ENCODE results near the gene ZMYND19. TPM values are rescaled to one million over a fixed set of nuclear protein-coding genes. Genes with fewer than 3 reads are reported as not detected.
A peak's percentile ranks its signal among the peaks of the same experiment; 100 is the strongest.
"Not testable (repeated sequence)": the region's sequence is repeated elsewhere in the genome, so short reads cannot be mapped to it uniquely, and the experiment has no call there.

ZMYND19 gene
- total RNA-seq, 2 experiments from 2014 or later = 36.2 to 43.0 TPM

DNA sequence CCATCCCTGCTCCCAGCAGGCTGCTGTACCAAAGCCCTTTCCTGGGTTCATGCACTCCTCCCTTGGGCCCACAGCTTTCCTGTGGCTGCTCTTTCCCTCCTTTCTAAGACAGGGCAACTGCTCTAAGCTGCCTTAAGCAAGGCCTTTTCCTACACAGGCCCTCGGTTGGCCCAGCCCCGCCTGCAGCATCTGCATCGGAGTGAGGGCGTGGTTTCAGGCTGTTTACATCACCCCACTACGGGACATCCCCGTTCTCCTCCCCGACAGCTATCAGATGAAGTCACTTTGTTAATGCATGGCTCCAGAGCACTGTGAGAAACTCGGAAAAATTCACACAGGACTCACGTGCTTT lies 15.0 kb downstream of the ZMYND19 start:
- Mint-ChIP-seq H3K4me1 (peaks cover 28% of the 10 kb centered on the region), H3K27ac (peak overlapping the region; percentile 38), H3K9me3 (ENCODE audit: low read depth) (no peaks in the 10 kb centered on the region), H3K4me3 (no peak overlapping the region), H3K27me3 (no peaks in the 10 kb centered on the region), H3K36me3 (ENCODE audit: low read depth) (peaks cover 34% of the 10 kb centered on the region)
- peak; percentile 31 for DNase-seq
- POLR2A ChIA-PET = no interaction called here
- CTCF ChIA-PET = no interaction called here
- no peak for ATAC-seq
- intact Hi-C loops (cut with DNase I, micrococcal nuclease) = no loop called here

DNA sequence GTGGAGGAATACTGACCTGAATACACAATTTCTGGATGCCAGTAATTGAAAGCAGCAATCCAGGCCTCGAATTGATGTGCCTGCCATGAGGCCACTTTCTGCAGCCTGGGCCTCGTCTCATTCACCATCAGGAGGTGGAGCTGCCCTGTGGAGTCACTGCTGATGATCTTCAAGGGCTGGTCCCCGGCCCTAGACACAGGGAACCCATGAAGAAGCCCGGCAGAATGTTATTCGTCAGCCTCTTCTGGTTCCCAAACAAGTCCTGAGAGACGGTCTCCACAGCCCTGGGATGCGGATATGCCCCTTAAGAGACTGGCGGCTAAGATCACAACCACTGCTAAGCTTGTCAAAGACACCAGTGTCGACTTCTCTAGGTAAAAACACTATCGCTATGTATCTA lies 16.1 kb downstream of the ZMYND19 start:
- Mint-ChIP-seq H3K27me3 (no peaks in the 10 kb centered on the region), H3K36me3 (ENCODE audit: low read depth) (peaks cover 35% of the 10 kb centered on the region), H3K9me3 (ENCODE audit: low read depth) (no peaks in the 10 kb centered on the region), H3K4me3 (no peak overlapping the region), H3K4me1 (peaks cover 26% of the 10 kb centered on the region), H3K27ac (no peak overlapping the region)
- ATAC-seq (no peak), DNase-seq (no peak)
- CTCF ChIA-PET = no interaction called here
- POLR2A ChIA-PET = no interaction called here
- intact Hi-C loops (cut with DNase I, micrococcal nuclease) = no loop called here

DNA sequence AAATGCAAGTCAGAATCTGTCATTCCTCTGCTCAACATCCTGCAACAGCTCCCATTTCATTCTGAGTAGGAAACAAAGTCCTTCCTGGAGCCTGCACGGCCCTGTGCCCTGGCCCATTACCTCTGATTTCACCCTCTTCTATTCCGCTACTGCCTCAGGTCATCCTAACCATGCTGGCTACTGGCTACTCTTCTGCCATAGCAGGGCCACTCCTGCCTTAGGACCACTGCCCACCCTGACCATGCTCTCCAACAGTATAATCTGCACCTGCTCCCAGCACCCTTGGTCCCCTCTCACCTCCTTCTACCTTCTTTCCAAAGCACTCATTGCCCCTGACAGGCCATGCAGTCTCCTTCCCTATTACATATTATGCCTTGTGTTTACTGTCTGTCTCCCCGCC lies 19.7 kb downstream of the ZMYND19 start:
- intact Hi-C loops (cut with DNase I, micrococcal nuclease) = no loop called here
- Mint-ChIP-seq H3K4me1 (peaks cover 7% of the 10 kb centered on the region), H3K36me3 (ENCODE audit: low read depth) (peaks cover 29% of the 10 kb centered on the region), H3K27ac (no peak overlapping the region), H3K4me3 (no peak overlapping the region), H3K9me3 (ENCODE audit: low read depth) (no peaks in the 10 kb centered on the region), H3K27me3 (no peaks in the 10 kb centered on the region)
- ATAC-seq (no peak), DNase-seq (no peak)
- CTCF ChIA-PET = no interaction called here
- POLR2A ChIA-PET = no interaction called here

DNA sequence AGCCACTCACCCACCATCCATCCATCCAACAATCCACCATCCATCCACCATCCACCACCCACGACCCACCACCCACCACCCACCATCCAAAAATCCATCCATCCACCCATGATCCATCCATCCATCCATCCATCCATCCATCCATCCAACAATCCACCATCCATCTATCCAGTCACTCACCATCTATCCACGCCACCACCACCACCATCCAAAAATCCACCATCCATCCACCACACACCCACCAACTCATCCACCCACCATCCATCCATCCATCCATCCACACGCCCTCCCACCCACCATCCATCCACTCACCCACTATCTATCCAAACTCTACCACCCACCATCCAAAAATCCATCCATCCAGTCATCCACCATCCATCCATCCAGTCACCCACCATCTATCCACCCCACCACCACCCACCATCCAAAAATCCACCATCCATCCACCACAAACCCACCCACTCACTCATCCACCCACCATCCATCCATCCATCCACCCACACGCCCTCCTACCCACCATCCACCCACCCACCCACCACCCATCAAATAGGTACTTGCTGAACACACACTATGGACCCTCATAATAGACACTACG lies 20.6 kb downstream of the ZMYND19 start:
- H3K4me1 Mint-ChIP-seq = no peaks in the 10 kb centered on the region
- peaks cover 22% of the 10 kb centered on the region for H3K36me3 Mint-ChIP-seq (ENCODE audit: low read depth)
- no peak for DNase-seq
- ChIA-PET CTCF (interaction anchor here (0.6 kb wide), 1 partner anchor 601 kb away, joined by 3 read pairs; no protein-coding TSS in a partner anchor), POLR2A (no interaction called here)
- H3K4me3 Mint-ChIP-seq = no peak overlapping the region
- no peak for ATAC-seq
- no peak overlapping the region for H3K27ac Mint-ChIP-seq
- H3K27me3 Mint-ChIP-seq = no peaks in the 10 kb centered on the region
- intact Hi-C loops (cut with DNase I, micrococcal nuclease) = no loop called here
- no peaks in the 10 kb centered on the region for H3K9me3 Mint-ChIP-seq (ENCODE audit: low read depth)

DNA sequence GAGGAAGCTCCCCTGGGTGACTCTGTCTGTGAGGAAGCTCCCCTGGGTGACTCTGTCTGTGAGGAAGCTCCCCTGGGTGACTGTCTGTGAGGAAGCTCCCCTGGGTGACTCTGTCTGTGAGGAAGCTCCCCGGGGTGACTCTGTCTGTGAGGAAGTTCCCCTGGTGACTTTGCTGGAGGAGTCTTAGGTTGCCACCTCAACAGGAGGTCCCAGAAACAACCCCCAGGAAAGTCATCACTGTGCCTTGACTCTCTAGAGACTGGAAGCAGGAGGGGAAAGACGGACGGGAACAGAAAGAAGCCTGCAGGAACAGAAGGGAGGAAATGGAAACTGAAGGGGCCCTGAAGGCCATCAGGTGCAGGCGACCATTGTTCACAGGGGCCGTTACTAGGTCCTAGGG lies 21.9 kb downstream of the ZMYND19 start:
- H3K27ac Mint-ChIP-seq; H3K27me3 Mint-ChIP-seq; H3K4me3 Mint-ChIP-seq; DNase-seq; CTCF ChIA-PET; H3K4me1 Mint-ChIP-seq; intact Hi-C loops (cut with DNase I, micrococcal nuclease); H3K9me3 Mint-ChIP-seq (ENCODE audit: low read depth); ATAC-seq; POLR2A ChIA-PET: not testable (repeated sequence)
- H3K36me3 Mint-ChIP-seq (ENCODE audit: low read depth) = peaks cover 23% of the 10 kb centered on the region

DNA sequence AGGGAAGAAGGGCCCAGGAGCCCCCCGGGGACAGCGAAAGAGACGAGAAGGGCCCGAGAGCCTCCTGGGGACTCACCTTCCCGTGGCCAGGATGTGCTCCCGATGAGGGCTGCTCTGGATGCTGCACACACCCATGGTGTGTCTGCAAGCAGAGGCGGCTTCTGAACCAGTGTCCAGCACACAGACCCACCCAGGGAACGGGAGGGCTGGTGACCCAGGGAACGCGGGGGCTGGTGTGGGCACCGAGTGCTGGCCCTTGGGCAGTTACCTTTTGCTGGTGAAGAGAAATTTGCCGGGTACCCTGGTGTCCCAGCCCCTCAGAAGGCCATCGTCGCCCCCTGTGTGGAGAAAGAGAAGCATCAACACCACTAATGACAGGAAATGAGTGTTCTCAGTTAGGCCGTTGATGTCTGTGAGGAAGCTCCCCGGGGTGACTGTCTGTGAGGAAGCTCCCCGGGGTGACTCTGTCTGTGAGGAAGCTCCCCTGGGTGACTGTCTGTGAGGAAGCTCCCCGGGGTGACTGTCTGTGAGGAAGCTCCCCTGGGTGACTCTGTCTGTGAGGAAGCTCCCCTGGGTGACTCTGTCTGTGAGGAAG lies 25.4 kb downstream of the ZMYND19 start:
- Mint-ChIP-seq H3K27me3 (no peaks in the 10 kb centered on the region), H3K9me3 (ENCODE audit: low read depth) (no peaks in the 10 kb centered on the region)
- CTCF ChIA-PET = interaction anchor here (0.8 kb wide), 1 partner anchor 13 kb away, joined by 5 read pairs; no protein-coding TSS in a partner anchor

DNA sequence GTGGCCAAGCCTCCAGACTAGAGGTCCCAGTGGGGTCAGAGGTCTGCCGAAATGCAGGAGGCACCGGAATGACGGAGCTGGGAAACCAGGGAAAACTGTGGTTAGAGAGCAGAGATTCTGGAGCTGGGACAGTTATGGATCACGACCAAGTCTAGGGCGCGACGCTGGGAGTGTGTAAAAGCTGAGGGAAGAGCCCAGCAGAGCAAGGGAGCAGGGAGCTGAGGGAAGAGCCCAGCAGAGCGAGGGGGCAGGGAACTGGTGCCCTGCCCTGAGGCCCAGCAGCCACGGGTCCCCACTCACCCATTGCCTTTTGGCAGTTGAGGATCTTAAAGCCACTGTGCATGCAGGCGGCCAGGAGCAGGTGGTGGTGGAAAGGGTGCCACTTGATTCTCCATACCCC lies 26.2 kb downstream of the ZMYND19 start:
- no peaks in the 10 kb centered on the region for H3K27me3 Mint-ChIP-seq
- DNase-seq (no peak), ATAC-seq (no peak)
- CTCF ChIA-PET = interaction anchor here (0.6 to 1.4 kb wide), 4 partner anchors 9 to 77 kb away, joined by 3 to 5 read pairs (median 4); no protein-coding TSS in a partner anchor
- intact Hi-C loops (cut with DNase I, micrococcal nuclease) = no loop called here
- no peak overlapping the region for H3K27ac Mint-ChIP-seq
- no peaks in the 10 kb centered on the region for H3K4me1 Mint-ChIP-seq
- H3K36me3 Mint-ChIP-seq (ENCODE audit: low read depth) = peaks cover 27% of the 10 kb centered on the region
- H3K4me3 Mint-ChIP-seq = no peak overlapping the region
- POLR2A ChIA-PET = no interaction called here
- H3K9me3 Mint-ChIP-seq (ENCODE audit: low read depth) = no peaks in the 10 kb centered on the region

More for the DNA sequence above, 25.4 kb downstream of the ZMYND19 start:
- Mint-ChIP-seq H3K4me3 (no peak overlapping the region), H3K36me3 (ENCODE audit: low read depth) (peaks cover 21% of the 10 kb centered on the region), H3K27ac (no peak overlapping the region), H3K4me1 (no peaks in the 10 kb centered on the region)
- POLR2A ChIA-PET = no interaction called here
- intact Hi-C loops (cut with DNase I, micrococcal nuclease) = no loop called here
- DNase-seq (no peak), ATAC-seq (no peak)

DNA sequence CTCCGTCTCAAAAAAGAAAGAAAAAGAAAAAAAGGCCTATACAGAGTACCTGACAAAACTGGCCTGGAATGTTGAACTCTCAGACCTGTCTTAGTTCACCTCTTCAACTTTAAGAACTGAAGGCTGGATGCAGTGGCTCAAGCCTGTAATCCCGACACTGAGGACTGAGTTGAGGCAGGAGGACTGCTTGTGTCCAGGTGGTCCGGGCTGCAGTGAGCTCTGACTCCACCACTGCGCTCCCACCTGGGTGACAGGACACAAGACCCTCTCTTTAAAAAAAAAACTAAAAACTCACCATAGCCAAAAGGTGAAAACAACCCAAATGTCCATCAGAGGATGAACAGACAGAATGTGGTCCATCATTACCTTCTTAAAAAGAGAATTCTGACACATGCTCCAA lies 32.2 kb downstream of the ZMYND19 start:
- intact Hi-C loops (cut with DNase I, micrococcal nuclease) = no loop called here
- POLR2A ChIA-PET = interaction anchor here (0.7 kb wide), 1 partner anchor 8 kb away, joined by 8 read pairs; the partner anchor contains the start of gene PNPLA7
- H3K4me1 Mint-ChIP-seq = no peaks in the 10 kb centered on the region
- ATAC-seq (no peak), DNase-seq (no peak)
- no peaks in the 10 kb centered on the region for H3K27me3 Mint-ChIP-seq
- CTCF ChIA-PET = interaction anchor here (0.6 to 1.2 kb wide), 3 partner anchors 20 to 321 kb away, joined by 3 to 7 read pairs (median 5); no protein-coding TSS in a partner anchor
- H3K9me3 Mint-ChIP-seq (ENCODE audit: low read depth) = no peaks in the 10 kb centered on the region
- H3K27ac Mint-ChIP-seq = no peak overlapping the region
- H3K36me3 Mint-ChIP-seq (ENCODE audit: low read depth) = peaks cover 25% of the 10 kb centered on the region
- no peak overlapping the region for H3K4me3 Mint-ChIP-seq

DNA sequence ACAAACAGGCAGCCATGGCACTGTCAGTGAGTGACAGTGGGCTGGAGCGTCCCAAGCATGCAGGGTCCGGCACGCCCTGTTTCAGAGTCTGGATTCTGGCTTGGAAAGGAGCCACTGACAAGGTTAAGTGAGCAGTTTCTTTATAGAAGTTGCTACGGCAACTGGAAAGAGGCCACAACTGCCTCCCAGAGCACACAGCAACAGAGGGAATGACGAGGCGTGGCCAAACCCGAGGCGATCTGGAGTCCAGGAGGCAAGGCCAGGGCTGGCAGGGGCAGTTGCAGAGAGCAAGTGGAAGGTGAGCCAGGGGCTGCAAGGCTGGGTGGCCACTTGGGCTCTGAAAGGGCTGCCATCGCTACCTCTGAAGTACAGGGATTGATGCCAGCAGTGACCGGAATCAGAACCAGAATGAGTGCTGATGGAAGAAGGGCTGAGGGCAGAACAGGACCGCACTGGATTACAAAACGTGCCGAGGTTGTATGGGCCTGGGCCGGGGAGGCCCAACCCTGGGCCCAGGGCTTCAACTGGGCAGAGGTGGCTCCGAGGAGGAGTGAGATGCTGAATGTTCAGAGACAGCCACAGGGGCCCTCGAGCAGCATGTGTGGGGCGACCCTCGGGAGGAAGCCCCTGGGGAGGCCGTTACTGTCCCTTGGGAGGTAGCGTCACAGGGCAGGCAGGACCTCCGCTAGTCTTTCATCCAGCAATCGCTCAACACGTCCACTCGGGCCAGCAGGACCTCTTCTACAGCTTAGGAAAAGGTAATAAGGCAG lies 34.1 kb downstream of the ZMYND19 start:
- Mint-ChIP-seq H3K27ac (no peak overlapping the region), H3K36me3 (ENCODE audit: low read depth) (peaks cover 22% of the 10 kb centered on the region), H3K27me3 (no peaks in the 10 kb centered on the region), H3K9me3 (ENCODE audit: low read depth) (no peaks in the 10 kb centered on the region), H3K4me1 (peaks cover 4% of the 10 kb centered on the region), H3K4me3 (no peak overlapping the region)
- CTCF ChIA-PET = no interaction called here
- ATAC-seq (no peak), DNase-seq (no peak)
- POLR2A ChIA-PET = no interaction called here
- intact Hi-C loops (cut with DNase I, micrococcal nuclease) = no loop called here

DNA sequence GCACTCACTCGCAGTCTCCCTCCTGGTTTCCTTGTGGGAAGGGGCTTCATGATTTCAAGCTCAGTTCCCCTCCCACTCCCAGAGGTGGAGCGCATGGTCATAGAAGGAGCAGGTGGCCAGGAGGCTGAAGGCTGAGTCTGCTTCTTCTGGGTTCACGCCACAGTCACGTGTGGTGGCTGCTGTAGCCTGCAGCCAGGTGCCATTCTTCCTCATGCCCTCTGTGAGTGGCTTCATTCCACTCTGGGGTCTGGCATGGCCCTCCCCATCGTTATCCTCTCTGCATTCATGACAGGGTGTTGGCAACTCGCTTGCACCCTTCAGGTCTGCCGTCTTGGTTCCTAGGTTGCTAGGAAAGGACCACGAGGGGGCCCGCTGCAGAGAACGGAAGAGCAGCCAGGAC lies 35.1 kb downstream of the ZMYND19 start:
- no peaks in the 10 kb centered on the region for H3K27me3 Mint-ChIP-seq
- H3K27ac Mint-ChIP-seq = no peak overlapping the region
- DNase-seq (no peak), ATAC-seq (no peak)
- H3K4me1 Mint-ChIP-seq = peaks cover 6% of the 10 kb centered on the region
- H3K4me3 Mint-ChIP-seq = no peak overlapping the region
- H3K9me3 Mint-ChIP-seq (ENCODE audit: low read depth) = no peaks in the 10 kb centered on the region
- ChIA-PET CTCF (no interaction called here), POLR2A (no interaction called here)
- peaks cover 19% of the 10 kb centered on the region for H3K36me3 Mint-ChIP-seq (ENCODE audit: low read depth)
- intact Hi-C loops (cut with DNase I, micrococcal nuclease) = no loop called here

DNA sequence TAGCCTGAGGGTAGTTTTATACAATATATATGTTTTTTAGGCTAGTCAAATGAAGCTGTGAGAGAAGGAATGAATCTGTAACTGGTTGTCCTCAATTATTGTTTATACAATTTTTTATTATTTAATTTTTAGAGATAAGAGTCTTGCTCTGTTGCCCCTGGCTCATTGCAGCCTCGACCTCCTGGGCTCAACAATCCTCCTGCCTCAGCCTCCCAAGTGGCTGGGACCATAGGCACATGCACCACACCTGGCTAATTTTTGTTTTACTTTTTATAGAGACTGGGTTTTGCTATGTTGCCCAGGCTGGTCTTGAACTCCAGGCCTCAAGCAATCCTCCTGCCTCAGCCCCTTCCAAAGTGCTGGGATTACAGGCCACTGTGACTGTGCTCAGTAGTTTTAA lies 36.0 kb downstream of the ZMYND19 start:
- no peak overlapping the region for H3K27ac Mint-ChIP-seq
- ChIA-PET CTCF (no interaction called here), POLR2A (no interaction called here)
- DNase-seq = no peak
- no peaks in the 10 kb centered on the region for H3K27me3 Mint-ChIP-seq
- H3K4me1 Mint-ChIP-seq = peaks cover 11% of the 10 kb centered on the region
- peaks cover 11% of the 10 kb centered on the region for H3K36me3 Mint-ChIP-seq (ENCODE audit: low read depth)
- intact Hi-C loops (cut with DNase I, micrococcal nuclease) = no loop called here
- no peaks in the 10 kb centered on the region for H3K9me3 Mint-ChIP-seq (ENCODE audit: low read depth)
- ATAC-seq = no peak
- no peak overlapping the region for H3K4me3 Mint-ChIP-seq

DNA sequence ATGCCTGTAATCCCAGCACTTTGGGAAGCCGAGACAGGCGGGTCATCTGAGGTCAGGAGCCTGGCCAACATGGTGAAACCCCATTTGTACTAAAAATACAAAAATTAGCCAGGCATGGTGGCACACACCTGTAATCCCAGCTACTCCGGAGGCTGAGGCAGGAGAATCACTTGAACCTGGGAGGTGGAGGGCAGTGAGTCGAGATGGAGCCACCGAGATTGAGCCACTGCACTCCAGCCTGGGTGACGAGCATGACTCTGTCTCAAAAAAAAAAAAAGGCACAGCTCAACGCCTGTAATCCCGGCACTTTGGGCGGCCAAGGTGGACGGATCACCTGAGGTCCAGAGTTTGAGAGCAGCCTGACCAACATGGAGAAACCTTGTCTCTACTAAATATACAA lies 36.7 kb downstream of the ZMYND19 start:
- H3K9me3 Mint-ChIP-seq (ENCODE audit: low read depth); DNase-seq; POLR2A ChIA-PET; H3K27me3 Mint-ChIP-seq; ATAC-seq; H3K4me3 Mint-ChIP-seq; H3K27ac Mint-ChIP-seq: not testable (repeated sequence)
- intact Hi-C loops (cut with DNase I, micrococcal nuclease) = loop anchor here in 1 of 2 experiments (2.0 kb wide), 1 partner anchor 37 kb away; the partner anchor contains the start of gene ZMYND19
- H3K36me3 Mint-ChIP-seq (ENCODE audit: low read depth) = peaks cover 11% of the 10 kb centered on the region
- CTCF ChIA-PET = interaction anchor here (0.6 to 2.2 kb wide), 2 partner anchors 25 to 48 kb away, joined by 3 to 6 read pairs; partner anchors contain the start of gene DPH7
- H3K4me1 Mint-ChIP-seq = peaks cover 11% of the 10 kb centered on the region

Measured in activated CD4-positive, alpha-beta T cell treated with anti-CD3 and anti-CD28 coated beads for 36 hours (primary cell).